ENCODE data around the gene BCAT1.

GRCh38 chr12:24810378-24810777 lies 138.5 kb downstream of the BCAT1 start:
- TF ChIP-seq, protein P1, sequence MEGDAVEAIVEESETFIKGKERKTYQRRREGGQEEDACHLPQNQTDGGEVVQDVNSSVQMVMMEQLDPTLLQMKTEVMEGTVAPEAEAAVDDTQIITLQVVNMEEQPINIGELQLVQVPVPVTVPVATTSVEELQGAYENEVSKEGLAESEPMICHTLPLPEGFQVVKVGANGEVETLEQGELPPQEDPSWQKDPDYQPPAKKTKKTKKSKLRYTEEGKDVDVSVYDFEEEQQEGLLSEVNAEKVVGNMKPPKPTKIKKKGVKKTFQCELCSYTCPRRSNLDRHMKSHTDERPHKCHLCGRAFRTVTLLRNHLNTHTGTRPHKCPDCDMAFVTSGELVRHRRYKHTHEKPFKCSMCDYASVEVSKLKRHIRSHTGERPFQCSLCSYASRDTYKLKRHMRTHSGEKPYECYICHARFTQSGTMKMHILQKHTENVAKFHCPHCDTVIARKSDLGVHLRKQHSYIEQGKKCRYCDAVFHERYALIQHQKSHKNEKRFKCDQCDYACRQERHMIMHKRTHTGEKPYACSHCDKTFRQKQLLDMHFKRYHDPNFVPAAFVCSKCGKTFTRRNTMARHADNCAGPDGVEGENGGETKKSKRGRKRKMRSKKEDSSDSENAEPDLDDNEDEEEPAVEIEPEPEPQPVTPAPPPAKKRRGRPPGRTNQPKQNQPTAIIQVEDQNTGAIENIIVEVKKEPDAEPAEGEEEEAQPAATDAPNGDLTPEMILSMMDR (IDR thresholded peaks at IDR 0.05 in 2 of 3, conservative IDR thresholded peaks at IDR 0.05 in 1 of 3; ENCODE audit: borderline replicate concordance in 1 of 3, insufficient read depth in 1 of 3, low read depth in 2 of 3, low read length in 2 of 3) = no peak
- TF ChIP-seq, protein P2, sequence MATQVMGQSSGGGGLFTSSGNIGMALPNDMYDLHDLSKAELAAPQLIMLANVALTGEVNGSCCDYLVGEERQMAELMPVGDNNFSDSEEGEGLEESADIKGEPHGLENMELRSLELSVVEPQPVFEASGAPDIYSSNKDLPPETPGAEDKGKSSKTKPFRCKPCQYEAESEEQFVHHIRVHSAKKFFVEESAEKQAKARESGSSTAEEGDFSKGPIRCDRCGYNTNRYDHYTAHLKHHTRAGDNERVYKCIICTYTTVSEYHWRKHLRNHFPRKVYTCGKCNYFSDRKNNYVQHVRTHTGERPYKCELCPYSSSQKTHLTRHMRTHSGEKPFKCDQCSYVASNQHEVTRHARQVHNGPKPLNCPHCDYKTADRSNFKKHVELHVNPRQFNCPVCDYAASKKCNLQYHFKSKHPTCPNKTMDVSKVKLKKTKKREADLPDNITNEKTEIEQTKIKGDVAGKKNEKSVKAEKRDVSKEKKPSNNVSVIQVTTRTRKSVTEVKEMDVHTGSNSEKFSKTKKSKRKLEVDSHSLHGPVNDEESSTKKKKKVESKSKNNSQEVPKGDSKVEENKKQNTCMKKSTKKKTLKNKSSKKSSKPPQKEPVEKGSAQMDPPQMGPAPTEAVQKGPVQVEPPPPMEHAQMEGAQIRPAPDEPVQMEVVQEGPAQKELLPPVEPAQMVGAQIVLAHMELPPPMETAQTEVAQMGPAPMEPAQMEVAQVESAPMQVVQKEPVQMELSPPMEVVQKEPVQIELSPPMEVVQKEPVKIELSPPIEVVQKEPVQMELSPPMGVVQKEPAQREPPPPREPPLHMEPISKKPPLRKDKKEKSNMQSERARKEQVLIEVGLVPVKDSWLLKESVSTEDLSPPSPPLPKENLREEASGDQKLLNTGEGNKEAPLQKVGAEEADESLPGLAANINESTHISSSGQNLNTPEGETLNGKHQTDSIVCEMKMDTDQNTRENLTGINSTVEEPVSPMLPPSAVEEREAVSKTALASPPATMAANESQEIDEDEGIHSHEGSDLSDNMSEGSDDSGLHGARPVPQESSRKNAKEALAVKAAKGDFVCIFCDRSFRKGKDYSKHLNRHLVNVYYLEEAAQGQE (IDR thresholded peaks at IDR 0.05; ENCODE audit: low read depth) = no peak
- TF ChIP-seq POLR2A (IDR thresholded peaks at IDR 0.05; ENCODE audit: borderline replicate concordance, extremely low read depth, insufficient read depth, insufficient read length) (no peak), EZH2 (IDR thresholded peaks at IDR 0.05) (no peak), YY1 (IDR thresholded peaks at IDR 0.05; ENCODE audit: extremely low read depth, insufficient replicate concordance, low read depth, low read length) (no peak), CEBPB (IDR thresholded peaks at IDR 0.05; ENCODE audit: low read depth) (no peak), JUND (IDR thresholded peaks at IDR 0.05) (no peak), EZH2phosphoT487 (IDR thresholded peaks at IDR 0.05; ENCODE audit: borderline replicate concordance) (no peak), POLR2AphosphoS5 (IDR thresholded peaks at IDR 0.05; ENCODE audit: low read depth, low read length) (no peak), ZNF274 (IDR thresholded peaks at IDR 0.05; ENCODE audit: low read depth, low read length) (no peak), TCF7L2 (IDR thresholded peaks at IDR 0.05; ENCODE audit: borderline replicate concordance, extremely low read depth, insufficient read depth, insufficient read length) (no peak)
- TF ChIP-seq, protein P3, sequence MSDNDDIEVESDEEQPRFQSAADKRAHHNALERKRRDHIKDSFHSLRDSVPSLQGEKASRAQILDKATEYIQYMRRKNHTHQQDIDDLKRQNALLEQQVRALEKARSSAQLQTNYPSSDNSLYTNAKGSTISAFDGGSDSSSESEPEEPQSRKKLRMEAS (IDR thresholded peaks at IDR 0.05) = no peak
- TF ChIP-seq, protein P4, sequence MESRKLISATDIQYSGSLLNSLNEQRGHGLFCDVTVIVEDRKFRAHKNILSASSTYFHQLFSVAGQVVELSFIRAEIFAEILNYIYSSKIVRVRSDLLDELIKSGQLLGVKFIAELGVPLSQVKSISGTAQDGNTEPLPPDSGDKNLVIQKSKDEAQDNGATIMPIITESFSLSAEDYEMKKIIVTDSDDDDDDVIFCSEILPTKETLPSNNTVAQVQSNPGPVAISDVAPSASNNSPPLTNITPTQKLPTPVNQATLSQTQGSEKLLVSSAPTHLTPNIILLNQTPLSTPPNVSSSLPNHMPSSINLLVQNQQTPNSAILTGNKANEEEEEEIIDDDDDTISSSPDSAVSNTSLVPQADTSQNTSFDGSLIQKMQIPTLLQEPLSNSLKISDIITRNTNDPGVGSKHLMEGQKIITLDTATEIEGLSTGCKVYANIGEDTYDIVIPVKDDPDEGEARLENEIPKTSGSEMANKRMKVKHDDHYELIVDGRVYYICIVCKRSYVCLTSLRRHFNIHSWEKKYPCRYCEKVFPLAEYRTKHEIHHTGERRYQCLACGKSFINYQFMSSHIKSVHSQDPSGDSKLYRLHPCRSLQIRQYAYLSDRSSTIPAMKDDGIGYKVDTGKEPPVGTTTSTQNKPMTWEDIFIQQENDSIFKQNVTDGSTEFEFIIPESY (IDR thresholded peaks at IDR 0.05; ENCODE audit: extremely low read depth, insufficient replicate concordance, low read length) = no peak

Data from HCT116 (cell line).